Activated naive CD8-positive, alpha-beta T cell treated with anti-CD3 and anti-CD28 coated beads, Interleukin-2, amount 10 ng/mL, durations not matched to agents 7 days and 5 days (primary cell): ENCODE measurements around the gene CACNA1E. TPM values are rescaled to one million over a fixed set of nuclear protein-coding genes. Genes with fewer than 3 reads are reported as not detected.

ENCODE experiments used
- ATAC-seq: fragments of 150-1000 bp; cut with Tn5 transposase; one replicate; pipeline ENCODE4 v1.10.0; 2021; ENCODE audit warnings: low read depth, moderate library complexity
- POLR2A ChIA-PET: fragments of 350-600 bp; sonication (Branson Sonifier 250); formaldehyde crosslinking; loops from one replicate; lab custom pipeline; 2021; ENCODE audit warnings: antibody characterized with exemption; lab: Charles Lee
- DNase-seq: peaks from one replicate; pipeline ENCODE4 v3.0.0; 2021
- H3K27ac Mint-ChIP-seq: one replicate; pipeline ENCODE4 v1.8.0; 2022; ENCODE audit warnings: mild to moderate bottlenecking, mixed read lengths
- H3K27me3 Mint-ChIP-seq: one replicate; pipeline ENCODE4 v1.8.0; 2022; ENCODE audit warnings: mild to moderate bottlenecking, moderate library complexity, mixed read lengths
- H3K36me3 Mint-ChIP-seq: one replicate; pipeline ENCODE4 v1.8.0; 2021; ENCODE audit warnings: mild to moderate bottlenecking, mixed read lengths
- H3K4me1 Mint-ChIP-seq: one replicate; pipeline ENCODE4 v1.8.0; 2021; ENCODE audit warnings: mixed read lengths
- H3K4me3 Mint-ChIP-seq: one replicate; pipeline ENCODE4 v1.8.0; 2022; ENCODE audit warnings: mild to moderate bottlenecking, moderate library complexity, mixed read lengths
- H3K9me3 Mint-ChIP-seq: one replicate; pipeline ENCODE4 v1.8.0; 2021; ENCODE audit warnings: mixed read lengths
- total RNA-seq, 2 experiments: library from RNA; stranded (reverse); gene quantifications; one replicate each; pipeline ENCODE4 v1.2.3, GENCODE V29; 2021

The CACNA1E gene
- total RNA-seq, 2 experiments from 2014 or later = not detected

DNA sequence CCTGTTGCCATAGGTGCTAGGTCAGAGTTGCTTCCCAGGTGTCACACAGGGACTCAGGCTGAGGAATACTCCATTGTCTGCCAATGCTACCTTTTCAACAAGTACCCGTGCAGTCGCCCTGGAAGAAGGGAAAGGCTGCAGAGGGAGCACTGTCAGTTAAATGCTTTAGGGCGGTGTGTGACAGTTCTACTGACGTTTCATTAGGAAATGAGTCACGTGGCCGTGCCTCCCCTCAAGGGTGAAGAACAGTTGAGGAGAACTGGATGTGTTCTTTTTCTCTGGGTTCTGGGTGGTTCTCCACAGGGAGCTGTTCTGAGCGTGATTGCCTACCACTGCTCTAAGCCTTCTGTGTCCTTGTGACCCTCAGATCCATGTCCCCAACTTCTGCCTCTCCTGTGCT lies 197.6 kb downstream of the CACNA1E start:
- Mint-ChIP-seq H3K27ac (no peak overlapping the region), H3K4me3 (no peak overlapping the region), H3K36me3 (no peaks in the 10 kb centered on the region), H3K4me1 (no peaks in the 10 kb centered on the region), H3K27me3 (peaks cover 7% of the 10 kb centered on the region), H3K9me3 (no peaks in the 10 kb centered on the region)
- ATAC-seq (no peak), DNase-seq (no peak)
- POLR2A ChIA-PET = no interaction called here

DNA sequence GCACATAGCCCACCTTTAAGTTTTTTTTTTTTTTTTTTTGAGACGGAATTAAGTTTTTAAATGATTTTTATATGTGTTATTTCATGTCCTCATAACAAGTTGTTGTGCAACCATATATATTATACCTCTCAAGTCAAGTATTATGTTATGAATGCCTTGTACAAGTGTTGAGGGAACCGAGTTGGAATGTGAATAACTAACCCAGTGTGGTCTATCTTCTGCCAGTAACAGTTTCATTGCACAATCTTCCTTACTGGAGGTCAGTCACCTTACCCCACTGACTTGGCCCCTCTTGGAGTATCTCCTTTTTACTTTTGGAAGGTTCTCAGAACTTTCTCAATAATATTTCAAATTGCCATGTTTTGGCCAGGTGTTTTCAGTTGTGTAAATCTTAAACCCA lies 201.9 kb downstream of the CACNA1E start:
- H3K27me3 Mint-ChIP-seq = peaks cover 9% of the 10 kb centered on the region
- DNase-seq (no peak), ATAC-seq (no peak)
- H3K9me3 Mint-ChIP-seq = no peaks in the 10 kb centered on the region
- H3K27ac Mint-ChIP-seq = no peak overlapping the region
- POLR2A ChIA-PET = no interaction called here
- H3K4me1 Mint-ChIP-seq = no peaks in the 10 kb centered on the region
- H3K4me3 Mint-ChIP-seq = no peak overlapping the region
- H3K36me3 Mint-ChIP-seq = no peaks in the 10 kb centered on the region

DNA sequence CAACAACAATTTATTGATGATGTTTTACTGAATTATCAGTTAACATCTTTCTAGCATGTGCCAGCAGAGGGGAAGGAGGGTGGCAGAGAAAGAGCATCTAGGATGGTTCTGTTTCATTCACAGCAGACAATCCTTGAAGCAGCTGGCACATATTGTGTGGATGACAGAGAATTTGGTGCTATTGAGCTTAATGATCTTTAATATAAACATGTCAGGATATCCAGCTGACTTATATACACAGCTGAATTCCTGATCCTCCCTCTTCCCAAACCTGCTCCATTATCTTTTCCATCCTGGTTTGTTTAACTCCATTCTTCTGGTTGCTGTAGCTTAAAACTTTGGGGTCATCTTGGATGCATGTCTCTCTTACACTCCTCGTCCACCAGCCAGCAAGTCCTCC lies 218.6 kb downstream of the CACNA1E start:
- Mint-ChIP-seq H3K9me3 (no peaks in the 10 kb centered on the region), H3K27me3 (peaks cover 2% of the 10 kb centered on the region), H3K27ac (no peak overlapping the region), H3K4me1 (no peaks in the 10 kb centered on the region), H3K36me3 (no peaks in the 10 kb centered on the region), H3K4me3 (no peak overlapping the region)
- POLR2A ChIA-PET = no interaction called here
- no peak for ATAC-seq
- no peak for DNase-seq

DNA sequence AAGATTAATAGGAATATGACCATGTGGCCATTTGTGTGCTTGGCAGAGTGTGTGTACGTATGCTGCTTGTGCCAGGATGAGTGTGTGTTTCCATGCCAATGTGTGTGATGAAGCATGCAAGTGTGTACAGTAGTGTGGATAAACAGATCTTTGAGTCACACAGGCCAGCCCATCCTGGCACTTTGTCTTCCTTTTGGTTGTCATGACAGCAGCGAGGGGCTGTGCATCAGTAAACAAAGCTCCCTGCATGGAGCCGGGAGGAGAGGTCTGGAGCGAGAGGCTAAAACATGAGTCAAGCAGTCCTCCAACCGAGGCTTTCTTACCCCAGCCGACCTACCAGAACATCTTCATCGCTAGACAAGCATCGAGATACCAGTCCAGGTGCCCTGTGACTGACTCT lies 221.2 kb downstream of the CACNA1E start:
- no peaks in the 10 kb centered on the region for H3K4me1 Mint-ChIP-seq
- no peak for ATAC-seq
- H3K9me3 Mint-ChIP-seq = no peaks in the 10 kb centered on the region
- no peaks in the 10 kb centered on the region for H3K36me3 Mint-ChIP-seq
- H3K27ac Mint-ChIP-seq = no peak overlapping the region
- DNase-seq = no peak
- H3K27me3 Mint-ChIP-seq = no peaks in the 10 kb centered on the region
- POLR2A ChIA-PET = interaction anchor here (0.6 kb wide), 1 partner anchor 233 kb away, joined by 3 read pairs; no protein-coding TSS in a partner anchor
- no peak overlapping the region for H3K4me3 Mint-ChIP-seq

DNA sequence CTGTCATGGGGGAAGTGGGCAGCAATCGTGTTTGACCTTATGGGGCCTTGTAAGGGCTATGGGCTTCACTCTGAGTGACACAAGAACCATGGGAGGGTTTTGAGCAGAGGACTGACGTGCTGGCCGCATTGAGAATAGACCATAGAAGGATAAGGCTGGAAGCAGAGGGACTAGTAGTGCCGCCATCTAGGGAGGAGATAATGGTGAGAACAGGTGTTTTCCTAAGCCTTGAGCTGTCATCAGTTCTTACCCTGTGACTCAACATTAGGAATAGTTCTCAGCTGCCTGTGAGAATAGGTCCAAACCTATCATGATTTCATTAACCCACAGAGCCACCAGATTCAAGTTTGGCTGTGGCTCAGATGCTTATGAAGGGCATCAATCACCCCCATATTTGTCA lies 228.5 kb downstream of the CACNA1E start:
- ATAC-seq = no peak
- POLR2A ChIA-PET = no interaction called here
- Mint-ChIP-seq H3K4me3 (no peak overlapping the region), H3K27me3 (peaks cover 2% of the 10 kb centered on the region), H3K9me3 (no peaks in the 10 kb centered on the region), H3K36me3 (no peaks in the 10 kb centered on the region), H3K27ac (no peak overlapping the region), H3K4me1 (no peaks in the 10 kb centered on the region)
- DNase-seq = no peak

DNA sequence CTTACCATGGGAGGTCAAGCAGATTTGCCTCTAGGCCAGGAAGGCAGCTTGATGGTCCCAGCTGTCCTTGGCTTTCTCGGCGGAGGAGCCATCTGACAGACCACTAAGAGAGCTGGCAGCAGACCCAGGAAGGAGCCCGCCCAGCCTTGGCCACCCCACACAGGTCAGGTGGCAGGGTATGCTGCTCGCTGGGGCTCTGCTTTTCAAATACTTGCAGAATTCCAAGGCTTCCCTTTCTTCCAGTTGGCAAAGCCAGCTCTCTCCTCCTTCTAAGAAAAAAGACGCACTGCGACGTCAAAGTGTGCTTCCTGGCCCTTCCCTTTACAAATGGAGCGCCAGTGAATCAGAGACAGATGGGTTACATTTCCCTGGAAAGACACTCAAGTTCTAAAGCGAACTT lies 229.4 kb downstream of the CACNA1E start:
- Mint-ChIP-seq H3K36me3 (no peaks in the 10 kb centered on the region), H3K27ac (no peak overlapping the region), H3K4me3 (no peak overlapping the region), H3K9me3 (no peaks in the 10 kb centered on the region), H3K4me1 (no peaks in the 10 kb centered on the region), H3K27me3 (peaks cover 2% of the 10 kb centered on the region)
- ATAC-seq (no peak), DNase-seq (no peak)
- POLR2A ChIA-PET = no interaction called here

DNA sequence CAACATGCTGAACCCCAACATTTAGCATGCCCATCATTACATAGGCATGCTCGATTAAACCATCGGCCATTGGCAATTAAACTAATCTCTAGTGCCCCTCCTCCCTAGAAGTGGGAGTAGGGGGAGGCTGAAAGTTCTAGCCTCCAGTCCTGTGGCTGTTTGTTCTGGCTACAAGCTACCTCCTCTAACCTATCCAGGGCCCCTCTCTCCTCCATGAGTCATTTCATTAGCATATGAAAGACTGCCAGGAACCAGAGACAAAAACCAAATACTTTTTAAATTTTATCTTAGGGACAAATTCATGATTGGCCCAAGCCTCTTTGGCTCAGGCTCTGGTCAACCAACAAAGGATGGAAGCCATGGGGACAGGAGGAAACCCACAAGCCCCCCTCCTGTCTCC lies 231.1 kb downstream of the CACNA1E start:
- Mint-ChIP-seq H3K36me3 (no peaks in the 10 kb centered on the region), H3K27me3 (peaks cover 2% of the 10 kb centered on the region), H3K4me3 (no peak overlapping the region), H3K27ac (no peak overlapping the region), H3K9me3 (no peaks in the 10 kb centered on the region), H3K4me1 (no peaks in the 10 kb centered on the region)
- POLR2A ChIA-PET = no interaction called here
- ATAC-seq (no peak), DNase-seq (no peak)

DNA sequence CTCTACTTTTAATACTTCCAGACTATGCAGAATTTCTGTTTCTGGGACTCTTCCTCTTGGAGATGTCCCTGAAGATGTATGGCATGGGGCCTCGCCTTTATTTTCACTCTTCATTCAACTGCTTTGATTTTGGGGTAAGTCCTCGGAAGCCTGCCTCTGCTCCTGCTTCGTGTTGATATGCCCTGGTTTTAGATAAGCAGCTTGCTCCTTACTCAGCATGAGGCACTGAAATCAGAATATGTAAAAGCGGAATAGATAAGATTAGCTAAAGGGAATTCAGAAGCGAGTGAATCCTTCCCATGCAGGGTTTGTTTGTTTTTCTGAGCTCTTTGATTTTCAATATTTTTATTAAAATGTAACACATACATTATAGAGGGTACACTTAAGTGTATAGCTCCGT lies 234.7 kb downstream of the CACNA1E start:
- DNase-seq = no peak
- Mint-ChIP-seq H3K4me3 (no peak overlapping the region), H3K36me3 (no peaks in the 10 kb centered on the region), H3K4me1 (no peaks in the 10 kb centered on the region), H3K27ac (no peak overlapping the region), H3K27me3 (no peaks in the 10 kb centered on the region), H3K9me3 (no peaks in the 10 kb centered on the region)
- no peak for ATAC-seq
- POLR2A ChIA-PET = no interaction called here

DNA sequence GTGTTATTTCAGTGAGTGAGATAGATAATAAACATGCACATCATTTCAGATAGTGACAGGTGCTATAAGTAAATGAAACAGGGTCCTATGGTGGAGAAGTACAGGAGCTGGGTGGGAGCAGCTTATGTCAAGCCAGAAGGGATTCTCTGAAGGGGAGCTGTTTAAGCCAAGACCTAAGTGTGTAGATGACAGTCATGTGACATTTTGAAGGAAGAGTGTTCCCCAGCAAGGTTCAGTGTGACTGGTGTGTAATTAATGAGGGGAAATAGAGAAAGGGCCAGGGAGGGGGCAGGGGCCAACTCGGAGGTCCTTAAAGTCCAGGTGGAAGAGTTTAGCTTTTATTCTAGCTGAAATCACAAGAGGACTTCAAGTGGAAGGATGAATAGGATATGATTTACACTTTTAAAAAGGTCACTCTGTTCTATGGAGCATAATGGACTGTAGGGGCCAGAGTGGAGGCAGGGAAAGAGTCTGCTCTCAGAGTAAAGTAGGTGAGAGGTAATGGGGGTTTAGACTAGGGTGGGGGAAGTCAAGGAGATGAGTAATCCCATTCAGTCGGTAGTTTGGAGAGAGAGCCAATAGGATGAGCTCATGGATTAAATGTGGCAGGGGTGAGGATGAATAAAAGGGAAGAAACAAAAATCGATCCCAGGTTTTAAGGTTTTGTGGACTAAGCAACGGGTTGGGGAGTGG lies 243.1 kb downstream of the CACNA1E start:
- no peak for DNase-seq
- Mint-ChIP-seq H3K4me3 (no peak overlapping the region), H3K27me3 (no peaks in the 10 kb centered on the region), H3K9me3 (no peaks in the 10 kb centered on the region), H3K27ac (no peak overlapping the region), H3K4me1 (no peaks in the 10 kb centered on the region), H3K36me3 (no peaks in the 10 kb centered on the region)
- POLR2A ChIA-PET = no interaction called here
- no peak for ATAC-seq

DNA sequence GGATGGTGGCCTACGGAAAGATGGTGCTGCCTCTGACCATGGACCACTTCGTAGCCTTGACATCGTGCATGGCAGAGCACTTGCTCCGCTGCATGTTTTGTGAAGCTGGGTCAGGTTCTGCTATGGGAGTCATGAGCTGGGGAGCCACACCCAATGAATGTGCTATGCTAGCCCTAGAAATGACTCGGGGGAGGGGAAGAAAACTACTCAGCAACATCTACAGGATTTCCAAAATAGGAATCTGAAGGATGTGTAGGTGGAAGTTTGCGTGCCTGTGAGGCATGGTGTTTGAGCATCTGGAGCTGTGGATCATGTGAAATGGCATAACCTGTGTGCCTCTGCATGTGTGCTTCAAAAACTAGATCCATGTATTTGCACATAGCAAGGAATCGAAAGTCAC lies 247.3 kb downstream of the CACNA1E start:
- no peaks in the 10 kb centered on the region for H3K4me1 Mint-ChIP-seq
- H3K36me3 Mint-ChIP-seq = no peaks in the 10 kb centered on the region
- H3K9me3 Mint-ChIP-seq = no peaks in the 10 kb centered on the region
- ATAC-seq (no peak), DNase-seq (no peak)
- H3K27me3 Mint-ChIP-seq = no peaks in the 10 kb centered on the region
- no peak overlapping the region for H3K4me3 Mint-ChIP-seq
- H3K27ac Mint-ChIP-seq = no peak overlapping the region
- POLR2A ChIA-PET = no interaction called here

DNA sequence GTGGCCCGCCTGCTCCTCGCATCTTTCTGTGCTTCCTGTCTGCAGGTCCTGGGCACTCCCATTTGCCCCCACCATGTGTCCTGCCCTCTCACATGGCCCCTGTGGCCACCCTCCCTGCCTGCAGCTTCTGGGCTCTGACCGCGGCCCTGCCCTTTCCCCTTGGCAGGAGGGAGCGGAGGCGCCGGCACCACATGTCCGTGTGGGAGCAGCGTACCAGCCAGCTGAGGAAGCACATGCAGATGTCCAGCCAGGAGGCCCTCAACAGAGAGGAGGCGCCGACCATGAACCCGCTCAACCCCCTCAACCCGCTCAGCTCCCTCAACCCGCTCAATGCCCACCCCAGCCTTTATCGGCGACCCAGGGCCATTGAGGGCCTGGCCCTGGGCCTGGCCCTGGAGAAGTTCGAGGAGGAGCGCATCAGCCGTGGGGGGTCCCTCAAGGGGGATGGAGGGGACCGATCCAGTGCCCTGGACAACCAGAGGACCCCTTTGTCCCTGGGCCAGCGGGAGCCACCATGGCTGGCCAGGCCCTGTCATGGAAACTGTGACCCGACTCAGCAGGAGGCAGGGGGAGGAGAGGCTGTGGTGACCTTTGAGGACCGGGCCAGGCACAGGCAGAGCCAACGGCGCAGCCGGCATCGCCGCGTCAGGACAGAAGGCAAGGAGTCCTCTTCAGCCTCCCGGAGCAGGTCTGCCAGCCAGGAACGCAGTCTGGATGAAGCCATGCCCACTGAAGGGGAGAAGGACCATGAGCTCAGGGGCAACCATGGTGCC lies 249.1 kb downstream of the CACNA1E start:
- no peaks in the 10 kb centered on the region for H3K4me1 Mint-ChIP-seq
- H3K27me3 Mint-ChIP-seq = no peaks in the 10 kb centered on the region
- no peak overlapping the region for H3K27ac Mint-ChIP-seq
- ATAC-seq (no peak), DNase-seq (no peak)
- H3K9me3 Mint-ChIP-seq = no peaks in the 10 kb centered on the region
- POLR2A ChIA-PET = no interaction called here
- H3K36me3 Mint-ChIP-seq = no peaks in the 10 kb centered on the region
- H3K4me3 Mint-ChIP-seq = no peak overlapping the region

DNA sequence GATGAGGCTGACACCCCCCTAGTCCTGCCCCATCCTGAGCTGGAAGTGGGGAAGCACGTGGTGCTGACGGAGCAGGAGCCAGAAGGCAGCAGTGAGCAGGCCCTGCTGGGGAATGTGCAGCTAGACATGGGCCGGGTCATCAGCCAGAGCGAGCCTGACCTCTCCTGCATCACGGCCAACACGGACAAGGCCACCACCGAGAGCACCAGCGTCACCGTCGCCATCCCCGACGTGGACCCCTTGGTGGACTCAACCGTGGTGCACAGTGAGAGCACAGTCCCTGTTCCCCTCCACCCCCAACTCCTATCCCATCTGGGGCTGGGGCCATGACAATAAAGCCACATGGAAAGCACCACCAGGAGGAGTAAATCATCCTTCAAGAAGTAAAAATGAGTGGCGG lies 250.2 kb downstream of the CACNA1E start:
- POLR2A ChIA-PET = no interaction called here
- Mint-ChIP-seq H3K4me3 (no peak overlapping the region), H3K27me3 (no peaks in the 10 kb centered on the region), H3K36me3 (no peaks in the 10 kb centered on the region), H3K4me1 (no peaks in the 10 kb centered on the region), H3K27ac (no peak overlapping the region), H3K9me3 (no peaks in the 10 kb centered on the region)
- DNase-seq (no peak), ATAC-seq (no peak)

DNA sequence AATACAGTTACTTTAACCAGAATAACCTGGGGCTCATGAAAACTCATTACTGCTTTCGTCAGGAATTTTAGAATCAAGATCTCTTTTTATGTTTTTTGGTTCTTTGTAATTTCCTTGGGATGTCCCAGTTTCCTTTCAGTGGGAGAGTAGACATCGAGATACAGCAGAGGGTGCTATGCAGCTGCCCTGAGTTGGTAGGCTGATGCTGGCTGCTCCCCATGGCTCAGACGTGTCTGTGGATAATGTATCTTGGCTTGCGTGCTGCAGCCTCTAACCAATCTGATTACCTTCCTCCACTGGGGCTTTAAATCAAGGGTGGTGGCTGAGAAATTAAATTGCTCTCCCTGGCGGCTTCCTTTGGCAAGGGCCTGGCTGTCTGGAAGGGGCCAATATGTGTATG lies 253.7 kb downstream of the CACNA1E start:
- POLR2A ChIA-PET = no interaction called here
- no peaks in the 10 kb centered on the region for H3K36me3 Mint-ChIP-seq
- H3K27me3 Mint-ChIP-seq = peaks cover 5% of the 10 kb centered on the region
- H3K27ac Mint-ChIP-seq = no peak overlapping the region
- no peak for ATAC-seq
- H3K4me3 Mint-ChIP-seq = no peak overlapping the region
- H3K9me3 Mint-ChIP-seq = no peaks in the 10 kb centered on the region
- H3K4me1 Mint-ChIP-seq = no peaks in the 10 kb centered on the region
- DNase-seq = no peak

DNA sequence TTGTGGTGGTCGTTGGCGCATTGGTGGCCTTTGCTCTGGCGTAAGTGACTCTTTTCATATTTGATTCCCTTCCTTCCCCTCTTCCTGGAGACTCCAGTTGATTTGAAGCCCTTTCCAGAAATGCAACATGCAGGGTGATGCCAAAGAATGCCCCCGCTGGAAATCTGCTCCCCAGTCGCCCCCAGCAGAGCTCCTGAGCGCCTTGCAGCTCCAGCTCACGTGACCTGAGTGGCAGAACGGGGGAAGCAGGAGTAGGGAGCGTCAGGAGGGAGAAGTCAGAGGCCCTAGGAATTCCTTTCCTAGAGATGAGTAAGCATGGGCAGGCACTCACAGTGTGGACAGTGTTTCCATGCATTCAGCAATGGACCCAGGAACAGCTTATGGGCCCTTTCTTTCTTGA lies 255.9 kb downstream of the CACNA1E start:
- Mint-ChIP-seq H3K27me3 (peaks cover 5% of the 10 kb centered on the region), H3K4me1 (no peaks in the 10 kb centered on the region), H3K27ac (no peak overlapping the region), H3K9me3 (no peaks in the 10 kb centered on the region), H3K4me3 (no peak overlapping the region), H3K36me3 (no peaks in the 10 kb centered on the region)
- POLR2A ChIA-PET = no interaction called here
- DNase-seq = no peak
- no peak for ATAC-seq
